Measurements from ENCODE around the gene SLC5A8.
"Not testable (repeated sequence)": the region's sequence is repeated elsewhere in the genome, so short reads cannot be mapped to it uniquely, and the experiment has no call there.

Gene SLC5A8

GRCh38 chr12:101168001-101168400, 42.0 kb downstream of the SLC5A8 start:
- no peaks in the 10 kb centered on the region for H3K27me3 ChIP-seq (ENCODE audit: insufficient read depth, low read length)
- H4K20me1 ChIP-seq (ENCODE audit: insufficient read depth, low read length): no peaks in the 10 kb centered on the region
- H3K4me2 ChIP-seq (ENCODE audit: low read length): no peak overlapping the region
- no peaks in the 10 kb centered on the region for H3K4me1 ChIP-seq (ENCODE audit: insufficient read depth, low read length, severe bottlenecking)
- no peaks in the 10 kb centered on the region for H3K79me2 ChIP-seq (ENCODE audit: insufficient read depth, low read length)
- no peak overlapping the region for H3K9ac ChIP-seq (ENCODE audit: low read length)
- no peak overlapping the region for H3K27ac ChIP-seq (ENCODE audit: low read depth, low read length, poor library complexity, severe bottlenecking)
- no peaks in the 10 kb centered on the region for H3K36me3 ChIP-seq (ENCODE audit: insufficient read depth, low read length)
- no peak overlapping the region for H2AFZ ChIP-seq (ENCODE audit: low read length)
- H3F3A ChIP-seq (ENCODE audit: insufficient read depth, low read length): no peaks in the 10 kb centered on the region
- no peaks in the 10 kb centered on the region for H3K9me2 ChIP-seq (ENCODE audit: low read depth, low read length)
- TF ChIP-seq EZH2 (IDR thresholded peaks at IDR 0.05; ENCODE audit: borderline replicate concordance, low read length) (no peak), CTCF (IDR thresholded peaks at IDR 0.05; ENCODE audit: low read length) (no peak)
- H3K9me3 ChIP-seq (ENCODE audit: low read length): no peaks in the 10 kb centered on the region
- H3K4me3 ChIP-seq (ENCODE audit: low read depth, low read length, poor library complexity, severe bottlenecking): no peak overlapping the region

GRCh38 chr12:101166866-101167265, 43.2 kb downstream of the SLC5A8 start:
- Histone ChIP-seq H3K4me2 (ENCODE audit: low read length) (no peak overlapping the region), H3K9me2 (ENCODE audit: low read depth, low read length) (no peaks in the 10 kb centered on the region), H3K27me3 (ENCODE audit: insufficient read depth, low read length) (no peaks in the 10 kb centered on the region), H3K4me1 (ENCODE audit: insufficient read depth, low read length, severe bottlenecking) (no peaks in the 10 kb centered on the region), H3F3A (ENCODE audit: insufficient read depth, low read length) (no peaks in the 10 kb centered on the region), H4K20me1 (ENCODE audit: insufficient read depth, low read length) (no peaks in the 10 kb centered on the region), H3K27ac (ENCODE audit: low read depth, low read length, poor library complexity, severe bottlenecking) (no peak overlapping the region), H3K4me3 (ENCODE audit: low read depth, low read length, poor library complexity, severe bottlenecking) (no peak overlapping the region), H3K36me3 (ENCODE audit: insufficient read depth, low read length) (no peaks in the 10 kb centered on the region), H2AFZ (ENCODE audit: low read length) (no peak overlapping the region), H3K79me2 (ENCODE audit: insufficient read depth, low read length) (no peaks in the 10 kb centered on the region), H3K9ac (ENCODE audit: low read length) (no peak overlapping the region), H3K9me3 (ENCODE audit: low read length) (no peaks in the 10 kb centered on the region)
- TF ChIP-seq EZH2 (IDR thresholded peaks at IDR 0.05; ENCODE audit: borderline replicate concordance, low read length): no peak
- TF ChIP-seq CTCF (IDR thresholded peaks at IDR 0.05; ENCODE audit: low read length): no peak

DNA sequence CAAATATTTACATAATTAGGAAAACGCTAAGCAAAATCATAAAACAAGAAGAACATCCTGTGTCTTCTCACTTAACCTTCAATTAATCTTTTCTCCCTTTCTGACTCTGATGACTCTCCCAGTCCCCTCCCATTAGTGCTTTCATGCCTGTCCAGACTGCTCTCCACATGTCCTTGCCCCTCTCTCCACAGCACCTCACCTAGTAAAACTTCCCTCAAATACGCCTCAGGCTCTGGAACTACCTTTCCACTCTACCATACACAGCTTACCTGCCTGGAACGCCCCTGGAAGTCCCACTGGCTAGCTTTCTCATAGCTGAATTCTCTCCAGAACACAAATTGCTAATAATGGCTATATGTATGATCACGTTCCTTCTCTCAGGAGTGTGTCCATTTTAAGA, 44.7 kb downstream of the SLC5A8 start:
- Histone ChIP-seq H3K27ac (ENCODE audit: low read depth, low read length, poor library complexity, severe bottlenecking) (no peak overlapping the region), H3K9me2 (ENCODE audit: low read depth, low read length) (no peaks in the 10 kb centered on the region), H3K4me2 (ENCODE audit: low read length) (no peak overlapping the region), H3K9me3 (ENCODE audit: low read length) (no peaks in the 10 kb centered on the region), H3K36me3 (ENCODE audit: insufficient read depth, low read length) (no peaks in the 10 kb centered on the region), H3F3A (ENCODE audit: insufficient read depth, low read length) (no peaks in the 10 kb centered on the region), H3K9ac (ENCODE audit: low read length) (no peak overlapping the region), H2AFZ (ENCODE audit: low read length) (no peak overlapping the region), H3K4me3 (ENCODE audit: low read depth, low read length, poor library complexity, severe bottlenecking) (no peak overlapping the region), H4K20me1 (ENCODE audit: insufficient read depth, low read length) (no peaks in the 10 kb centered on the region), H3K27me3 (ENCODE audit: insufficient read depth, low read length) (no peaks in the 10 kb centered on the region), H3K79me2 (ENCODE audit: insufficient read depth, low read length) (no peaks in the 10 kb centered on the region), H3K4me1 (ENCODE audit: insufficient read depth, low read length, severe bottlenecking) (no peaks in the 10 kb centered on the region)
- no peak for TF ChIP-seq CTCF (IDR thresholded peaks at IDR 0.05; ENCODE audit: low read length)
- no peak for TF ChIP-seq EZH2 (IDR thresholded peaks at IDR 0.05; ENCODE audit: borderline replicate concordance, low read length)

- H3K27me3 ChIP-seq (ENCODE audit: insufficient read depth, low read length); H3K27ac ChIP-seq (ENCODE audit: low read depth, low read length, poor library complexity, severe bottlenecking); H4K20me1 ChIP-seq (ENCODE audit: insufficient read depth, low read length); H3K4me2 ChIP-seq (ENCODE audit: low read length); H3K36me3 ChIP-seq (ENCODE audit: insufficient read depth, low read length); H3K79me2 ChIP-seq (ENCODE audit: insufficient read depth, low read length); H3K9ac ChIP-seq (ENCODE audit: low read length); H3F3A ChIP-seq (ENCODE audit: insufficient read depth, low read length); H3K9me2 ChIP-seq (ENCODE audit: low read depth, low read length); H3K9me3 ChIP-seq (ENCODE audit: low read length); H2AFZ ChIP-seq (ENCODE audit: low read length); H3K4me3 ChIP-seq (ENCODE audit: low read depth, low read length, poor library complexity, severe bottlenecking); H3K4me1 ChIP-seq (ENCODE audit: insufficient read depth, low read length, severe bottlenecking): not testable (repeated sequence)
Observed at GRCh38 chr12:101145777-101146431, 64.1 kb downstream of the SLC5A8 start.

Data from OCI-LY1 (cell line).